Esophagus muscularis mucosa (tissue), 4 donors: ENCODE results near the gene CD5L.

Source experiments
- CTCF ChIP-seq, 3 experiments: fragments of 200-600 bp in 2 of 3; fragments of 450-650 bp in 1 of 3; sonication (generic) in 2 of 3; IDR thresholded peaks; one replicate each; pipeline ENCODE4 v1.5.1; 2017 to 2019; ENCODE audit warnings: antibody characterized with exemption in 3 of 3, mild to moderate bottlenecking in 2 of 3, moderate library complexity in 1 of 3
- EP300 ChIP-seq: sonication (generic); formaldehyde crosslinking; IDR thresholded peaks from one replicate; pipeline ENCODE4 v1.6.1; 2017; ENCODE audit warnings: antibody characterized with exemption
- POLR2A ChIP-seq: fragments of 450-650 bp; IDR thresholded peaks from one replicate; pipeline ENCODE4 v1.6.1; 2017; ENCODE audit warnings: antibody characterized with exemption, moderate library complexity, mild to moderate bottlenecking, low read depth
- POLR2AphosphoS5 ChIP-seq, 2 donors: sonication (generic); formaldehyde crosslinking; IDR thresholded peaks; one replicate each; pipeline ENCODE4 v1.6.1; 2017; ENCODE audit warnings: antibody characterized with exemption in 2 of 2

GRCh38 chr1:157870490-157870889, 28.9 kb upstream of the CD5L start:
- TF ChIP-seq CTCF (IDR thresholded peaks at IDR 0.05), result no peak
- no peak for TF ChIP-seq POLR2AphosphoS5 (IDR thresholded peaks at IDR 0.05)
- TF ChIP-seq POLR2A, result no peak
- TF ChIP-seq EP300, result no peak
